ENCODE results near the gene SERPINE2.

GRCh38 chr2:224041554-224041953, 2.5 kb upstream of the SERPINE2 start:
- TF ChIP-seq, protein P1, sequence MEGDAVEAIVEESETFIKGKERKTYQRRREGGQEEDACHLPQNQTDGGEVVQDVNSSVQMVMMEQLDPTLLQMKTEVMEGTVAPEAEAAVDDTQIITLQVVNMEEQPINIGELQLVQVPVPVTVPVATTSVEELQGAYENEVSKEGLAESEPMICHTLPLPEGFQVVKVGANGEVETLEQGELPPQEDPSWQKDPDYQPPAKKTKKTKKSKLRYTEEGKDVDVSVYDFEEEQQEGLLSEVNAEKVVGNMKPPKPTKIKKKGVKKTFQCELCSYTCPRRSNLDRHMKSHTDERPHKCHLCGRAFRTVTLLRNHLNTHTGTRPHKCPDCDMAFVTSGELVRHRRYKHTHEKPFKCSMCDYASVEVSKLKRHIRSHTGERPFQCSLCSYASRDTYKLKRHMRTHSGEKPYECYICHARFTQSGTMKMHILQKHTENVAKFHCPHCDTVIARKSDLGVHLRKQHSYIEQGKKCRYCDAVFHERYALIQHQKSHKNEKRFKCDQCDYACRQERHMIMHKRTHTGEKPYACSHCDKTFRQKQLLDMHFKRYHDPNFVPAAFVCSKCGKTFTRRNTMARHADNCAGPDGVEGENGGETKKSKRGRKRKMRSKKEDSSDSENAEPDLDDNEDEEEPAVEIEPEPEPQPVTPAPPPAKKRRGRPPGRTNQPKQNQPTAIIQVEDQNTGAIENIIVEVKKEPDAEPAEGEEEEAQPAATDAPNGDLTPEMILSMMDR (conservative IDR thresholded peaks at IDR 0.05; ENCODE audit: low read depth, low read length): no peak
- TF ChIP-seq EZH2 (IDR thresholded peaks at IDR 0.05; ENCODE audit: borderline replicate concordance, low read depth, low read length, poor library complexity, severe bottlenecking): no peak

All from A673 (cell line).